K562 (cell line): ENCODE measurements around the gene KBTBD13.

Source experiments
- POLR2AphosphoS5 ChIP-seq: IDR thresholded peaks from 2 replicates; pipeline ENCODE4 v1.6.1; 2011; ENCODE audit warnings: mild to moderate bottlenecking, low read depth, low read length, moderate library complexity; ENCODE audit not compliant: control insufficient read depth, insufficient read depth
- ZNF165 ChIP-seq: fragments of 250-450 bp; sonication (Bioruptor Pico); IDR thresholded peaks from 2 replicates; pipeline ENCODE4 v1.4.0; 2020; ENCODE audit warnings: borderline replicate concordance

DNA sequence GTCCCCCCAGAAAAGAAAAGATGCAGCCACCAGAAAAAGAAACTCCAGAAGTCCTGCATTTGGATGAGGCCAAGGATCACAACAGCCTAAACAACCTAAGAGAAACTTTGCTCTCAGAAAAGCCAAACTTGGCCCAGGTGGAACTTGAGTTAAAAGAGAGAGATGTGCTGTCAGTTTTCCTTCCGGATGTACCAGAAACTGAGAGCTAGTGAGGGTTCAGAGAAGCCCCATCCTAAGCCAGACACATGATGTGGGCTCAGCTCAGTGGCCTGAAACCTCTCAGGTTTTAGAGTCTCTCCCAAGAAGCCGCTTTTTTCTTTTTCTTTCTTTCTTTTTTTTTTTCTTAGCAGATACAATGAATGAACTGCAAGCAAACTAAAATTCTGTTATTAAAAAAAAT lies 23.6 kb upstream of the KBTBD13 start:
- TF ChIP-seq POLR2AphosphoS5 (no peak), ZNF165 (CRISPR knock-in tag) (no peak)
